ENCODE data around the gene PADI1.

PADI1 gene

DNA sequence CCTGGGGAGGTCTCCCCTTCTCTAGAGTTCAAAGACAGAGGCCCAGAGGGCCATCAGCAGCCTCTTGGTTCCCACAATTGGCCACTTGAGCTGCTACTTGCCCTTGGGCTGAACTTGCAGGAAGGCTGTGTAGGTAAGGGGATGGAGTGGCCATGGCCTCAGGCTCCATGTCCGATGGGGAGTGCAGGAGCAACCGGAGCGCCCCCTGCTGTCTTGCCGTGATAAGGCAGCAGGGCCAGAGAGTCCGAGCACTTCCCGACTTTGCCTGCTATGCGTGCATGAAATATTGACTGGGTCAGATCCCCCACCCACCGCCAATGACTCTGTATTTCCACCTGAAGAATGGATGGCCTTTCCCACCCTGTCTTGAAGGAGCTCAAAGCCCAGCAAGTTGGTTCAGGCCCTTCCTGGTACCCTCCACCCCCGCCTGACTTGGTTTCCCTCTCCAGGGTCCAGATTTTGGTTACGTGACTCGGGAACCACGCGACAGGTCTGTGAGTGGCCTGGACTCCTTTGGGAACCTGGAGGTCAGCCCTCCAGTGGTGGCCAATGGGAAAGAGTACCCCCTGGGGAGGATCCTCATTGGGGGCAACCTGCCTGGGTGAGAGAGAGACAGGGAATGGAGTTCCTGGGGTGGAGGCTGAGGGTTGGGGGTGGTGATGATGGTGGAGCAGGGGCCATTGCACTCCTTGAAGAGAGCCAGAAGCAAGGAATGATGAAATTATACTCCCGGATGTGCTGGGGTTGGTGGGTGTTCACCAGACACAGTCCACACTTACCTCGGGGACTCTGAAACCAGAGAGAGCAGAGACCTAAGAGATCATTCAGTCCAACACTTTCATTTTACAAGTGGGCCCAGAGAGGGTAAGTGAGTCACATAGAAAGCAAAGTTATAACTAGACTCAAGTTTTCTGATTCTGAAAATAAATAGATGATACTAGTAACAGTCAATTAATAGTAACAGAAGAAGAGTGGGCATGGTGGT is 69.5 kb downstream of the PADI1 start:
- no peak for DNase-seq

DNA sequence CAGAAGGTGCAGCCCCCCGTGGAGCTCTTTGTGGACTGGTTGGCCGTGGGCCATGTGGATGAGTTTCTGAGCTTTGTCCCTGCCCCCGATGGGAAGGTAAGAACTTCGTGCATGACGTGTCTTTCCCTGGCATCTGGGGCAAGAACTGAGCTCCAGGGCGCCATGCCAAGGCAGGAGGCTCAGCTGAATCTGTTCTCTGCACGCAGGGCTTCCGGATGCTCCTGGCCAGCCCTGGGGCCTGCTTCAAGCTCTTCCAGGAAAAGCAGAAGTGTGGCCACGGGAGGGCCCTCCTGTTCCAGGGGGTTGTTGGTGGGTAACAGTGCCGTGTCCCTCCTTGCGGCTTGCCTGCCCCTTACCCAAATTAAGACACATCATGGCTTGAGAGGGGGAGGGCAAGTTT is 71.6 kb downstream of the PADI1 start:
- no peak for DNase-seq

DNA sequence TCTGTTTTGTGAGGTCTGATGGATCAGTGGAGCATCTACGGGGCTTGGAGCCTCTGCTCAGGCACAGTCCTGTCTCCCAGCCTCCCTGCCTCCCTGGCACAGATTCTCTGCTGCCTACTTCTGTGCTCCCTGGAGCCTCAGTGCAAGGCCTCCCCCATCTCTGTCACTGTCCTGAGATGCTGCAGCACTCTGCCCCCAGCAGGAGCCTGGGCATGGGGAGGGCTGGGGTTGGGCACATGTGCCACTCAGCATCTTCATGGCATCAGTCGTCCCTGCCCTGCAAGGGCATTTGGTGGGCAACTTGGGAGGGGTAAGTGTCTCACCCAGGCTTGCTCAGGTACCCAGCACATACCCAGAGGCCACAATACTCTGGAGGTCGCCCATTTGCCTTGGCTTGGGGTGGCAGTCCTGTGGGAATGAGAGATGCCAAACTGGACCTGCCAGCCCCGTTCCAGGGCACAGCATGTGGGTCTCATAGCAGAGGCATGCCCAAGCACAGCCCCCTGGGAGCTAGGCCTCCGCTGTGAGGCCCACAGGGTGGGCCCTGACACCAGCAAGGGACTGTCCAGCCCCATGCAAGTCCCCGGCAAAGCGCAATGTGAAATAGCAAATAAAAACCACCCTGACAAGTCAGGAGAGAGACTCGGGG is 72.7 kb downstream of the PADI1 start:
- DNase-seq, result no peak

DNA sequence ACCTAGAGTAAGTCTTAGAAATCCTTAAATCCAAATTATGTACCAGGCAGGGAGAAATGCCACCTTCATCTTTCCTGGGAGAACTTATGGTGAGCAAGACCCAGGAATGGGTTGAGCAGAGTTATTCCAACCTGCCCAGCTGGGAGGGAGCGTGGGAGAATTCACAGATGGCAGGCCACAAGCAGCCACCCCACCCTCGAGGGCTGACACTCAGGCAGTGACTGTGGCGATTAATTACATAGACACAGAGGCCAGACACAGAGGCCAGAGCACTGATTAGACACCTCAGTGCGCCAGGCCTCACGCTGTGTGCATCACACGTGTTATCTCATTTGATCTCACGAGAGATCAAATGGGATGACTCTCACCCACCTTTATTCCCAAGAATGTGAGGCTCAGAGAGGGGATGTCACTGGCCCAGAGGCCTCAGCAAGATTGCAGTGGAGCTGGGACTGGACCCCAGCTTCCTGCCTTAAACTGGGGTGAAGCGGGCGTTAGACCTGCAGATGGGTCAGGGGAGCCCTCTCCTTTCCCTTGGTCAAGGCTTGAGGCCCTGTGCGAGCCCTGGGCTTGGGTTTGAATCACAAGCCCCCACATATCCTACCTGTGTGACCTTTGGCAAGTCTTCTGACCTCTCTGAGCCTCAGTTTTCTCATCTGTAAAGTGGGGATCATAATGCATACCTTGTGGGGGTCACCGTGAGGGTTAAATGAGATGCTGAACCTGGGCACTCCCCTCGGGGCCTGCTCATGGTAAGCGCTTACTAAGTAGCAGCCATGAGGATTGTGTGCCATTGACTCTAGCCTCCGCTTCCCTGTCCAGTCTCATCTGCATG is 74.3 kb downstream of the PADI1 start:
- DNase-seq, result no peak

DNA sequence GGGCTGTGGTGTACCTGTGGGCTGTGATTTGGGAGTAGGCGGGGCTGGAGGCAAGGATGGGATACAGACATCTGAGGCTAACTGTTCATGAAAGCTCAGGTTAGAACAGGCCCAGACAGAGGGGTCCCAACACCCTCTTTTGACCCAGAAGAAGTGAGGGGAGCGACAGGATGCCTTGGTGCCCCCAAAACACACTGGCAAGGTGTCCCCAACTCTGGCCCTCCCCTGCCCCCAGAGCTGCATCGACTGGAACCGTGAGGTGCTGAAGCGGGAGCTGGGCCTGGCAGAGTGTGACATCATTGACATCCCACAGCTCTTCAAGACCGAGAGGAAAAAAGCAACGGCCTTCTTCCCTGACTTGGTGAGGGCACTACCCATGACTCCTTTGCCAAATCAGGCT is 75.5 kb downstream of the PADI1 start:
- DNase-seq, result no peak

DNA sequence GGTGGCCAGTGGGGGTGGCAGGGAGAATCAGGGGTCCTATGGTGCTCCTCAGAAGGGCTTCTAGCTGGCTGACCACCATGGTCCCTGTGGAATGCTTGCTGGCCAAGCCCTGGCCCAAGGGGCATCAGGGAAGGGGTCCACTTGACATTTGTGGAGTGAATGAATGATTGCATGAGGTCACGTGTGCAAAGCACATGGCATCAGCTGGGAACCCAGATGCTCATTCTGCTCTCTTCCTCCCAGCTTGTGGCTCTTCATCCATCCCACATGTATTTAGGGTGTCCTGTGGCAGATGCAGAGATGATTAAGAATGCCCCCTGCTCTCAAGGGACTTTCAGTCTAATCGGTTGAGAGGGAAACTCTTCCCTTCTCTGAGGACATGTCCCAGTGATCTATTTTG is 76.0 kb downstream of the PADI1 start:
- no peak for DNase-seq

DNA sequence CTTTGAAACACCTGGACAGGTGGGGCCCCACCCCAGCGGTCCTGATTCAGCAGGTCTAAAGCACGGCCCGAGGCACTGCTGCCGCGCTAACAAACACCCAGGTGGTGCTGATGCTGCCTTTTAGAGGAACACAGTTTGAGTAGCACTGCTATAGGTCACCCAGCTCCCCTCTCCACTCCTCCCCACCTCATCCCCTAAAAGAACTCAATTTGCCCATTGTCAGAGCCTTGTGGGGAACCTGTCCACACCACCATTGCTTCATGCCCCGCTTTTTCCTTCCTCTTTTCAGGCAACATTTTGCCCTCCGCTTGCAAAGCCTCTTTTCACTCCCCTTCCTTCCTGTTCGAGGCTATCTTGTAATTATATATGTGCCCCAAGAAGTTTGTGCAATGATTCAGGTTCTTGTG is 76.8 kb downstream of the PADI1 start:
- DNase-seq, result no peak

DNA sequence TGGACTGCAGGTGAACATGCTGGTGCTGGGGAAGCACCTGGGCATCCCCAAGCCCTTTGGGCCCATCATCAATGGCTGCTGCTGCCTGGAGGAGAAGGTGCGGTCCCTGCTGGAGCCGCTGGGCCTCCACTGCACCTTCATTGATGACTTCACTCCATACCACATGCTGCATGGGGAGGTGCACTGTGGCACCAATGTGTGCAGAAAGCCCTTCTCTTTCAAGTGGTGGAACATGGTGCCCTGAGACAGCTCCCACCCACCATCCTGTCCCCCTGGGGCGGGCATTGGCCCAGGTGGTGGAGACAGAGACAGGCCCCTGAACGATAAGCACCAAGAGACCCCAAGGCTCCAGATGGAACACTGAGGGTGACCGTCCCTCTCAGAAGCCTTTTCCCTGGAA is 77.9 kb downstream of the PADI1 start:
- no peak for DNase-seq

DNA sequence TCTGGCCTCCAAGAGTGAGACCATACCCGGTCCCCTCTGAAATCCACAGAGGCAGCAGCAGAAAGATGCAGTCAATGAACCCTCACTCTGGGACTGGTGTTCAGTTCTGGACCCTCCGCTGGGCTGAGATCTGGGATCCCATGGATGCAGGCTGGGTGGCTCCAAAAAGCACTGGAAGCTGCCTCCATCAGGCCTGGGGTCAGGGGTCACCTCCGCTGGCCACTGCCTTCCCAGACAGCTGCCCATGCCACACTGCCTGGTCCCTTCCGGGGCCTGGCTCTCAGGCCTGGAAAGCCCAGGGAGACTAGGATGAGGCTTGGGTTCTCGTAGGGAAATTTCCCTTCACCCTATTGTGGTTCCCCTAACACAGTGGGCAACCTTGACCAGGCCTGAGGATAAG is 81.7 kb downstream of the PADI1 start:
- no peak for DNase-seq

DNA sequence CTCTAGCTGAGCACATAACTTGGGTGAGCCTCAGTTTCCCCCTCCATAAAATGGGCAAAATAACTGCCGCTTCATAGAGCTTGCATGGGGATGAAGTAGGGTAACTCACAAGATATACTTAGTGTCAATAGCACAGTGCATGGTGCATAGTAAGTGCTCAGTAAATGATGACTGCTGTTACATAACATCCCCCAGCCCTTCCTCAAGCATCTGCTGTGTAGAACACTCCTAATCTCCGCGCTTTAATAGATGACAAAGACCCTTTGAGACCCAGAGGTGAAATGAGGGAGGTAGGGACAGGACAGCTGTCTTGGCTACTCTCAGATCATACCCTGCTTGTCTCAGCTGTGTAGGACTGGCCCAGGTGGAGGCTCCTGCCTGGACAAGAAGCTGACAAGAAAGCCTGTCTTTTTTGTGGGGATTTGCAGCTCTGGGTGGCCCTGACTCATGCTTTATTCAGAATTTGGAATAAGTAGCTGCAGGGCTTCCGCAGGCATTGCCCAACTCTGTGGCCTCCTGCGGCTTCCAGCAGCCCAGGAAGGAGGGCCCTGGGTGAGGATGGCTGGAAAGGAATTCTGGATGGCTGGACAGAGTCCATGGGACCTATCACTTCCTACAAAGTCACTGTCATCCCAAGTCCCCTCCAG is 82.3 kb downstream of the PADI1 start:
- DNase-seq, result no peak

DNA sequence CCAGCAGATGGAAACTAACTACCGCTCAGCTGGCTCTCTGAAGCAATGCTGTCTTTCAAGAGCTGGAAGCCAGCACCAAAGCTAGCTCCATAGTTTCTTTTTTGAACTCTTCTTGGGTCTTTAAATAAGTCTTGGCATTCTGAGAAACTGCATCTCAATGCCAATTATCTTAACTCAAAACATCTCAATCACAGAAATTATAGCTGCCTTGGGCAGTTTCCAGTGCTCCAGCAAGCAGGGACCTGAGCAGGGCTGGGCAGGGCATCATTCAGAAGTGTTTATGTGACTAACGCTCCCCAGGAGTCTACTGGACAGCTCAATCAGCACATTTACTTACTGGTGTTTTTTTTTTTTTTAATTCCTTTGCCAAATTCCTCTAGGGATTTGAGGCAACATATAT is 84.8 kb downstream of the PADI1 start:
- no peak for DNase-seq

DNA sequence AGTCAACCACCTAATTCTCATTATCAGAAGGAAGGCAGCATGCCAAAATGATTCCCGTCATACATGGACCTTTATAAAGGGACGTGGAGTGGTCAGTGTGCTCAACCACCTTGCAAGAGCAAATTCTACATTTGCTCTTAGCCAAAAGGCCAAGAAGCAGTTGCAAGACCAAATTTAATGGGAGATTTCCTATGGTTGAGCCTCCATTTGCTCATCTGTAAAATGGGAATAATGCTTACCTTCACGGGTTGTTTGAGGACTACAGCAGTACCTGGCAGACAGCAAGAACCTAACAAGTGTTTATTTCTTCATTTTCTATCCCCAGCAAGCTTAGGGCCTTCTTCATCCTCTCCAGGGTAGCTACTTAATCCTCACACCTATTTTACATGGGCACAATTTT is 85.6 kb downstream of the PADI1 start:
- no peak for DNase-seq

DNA sequence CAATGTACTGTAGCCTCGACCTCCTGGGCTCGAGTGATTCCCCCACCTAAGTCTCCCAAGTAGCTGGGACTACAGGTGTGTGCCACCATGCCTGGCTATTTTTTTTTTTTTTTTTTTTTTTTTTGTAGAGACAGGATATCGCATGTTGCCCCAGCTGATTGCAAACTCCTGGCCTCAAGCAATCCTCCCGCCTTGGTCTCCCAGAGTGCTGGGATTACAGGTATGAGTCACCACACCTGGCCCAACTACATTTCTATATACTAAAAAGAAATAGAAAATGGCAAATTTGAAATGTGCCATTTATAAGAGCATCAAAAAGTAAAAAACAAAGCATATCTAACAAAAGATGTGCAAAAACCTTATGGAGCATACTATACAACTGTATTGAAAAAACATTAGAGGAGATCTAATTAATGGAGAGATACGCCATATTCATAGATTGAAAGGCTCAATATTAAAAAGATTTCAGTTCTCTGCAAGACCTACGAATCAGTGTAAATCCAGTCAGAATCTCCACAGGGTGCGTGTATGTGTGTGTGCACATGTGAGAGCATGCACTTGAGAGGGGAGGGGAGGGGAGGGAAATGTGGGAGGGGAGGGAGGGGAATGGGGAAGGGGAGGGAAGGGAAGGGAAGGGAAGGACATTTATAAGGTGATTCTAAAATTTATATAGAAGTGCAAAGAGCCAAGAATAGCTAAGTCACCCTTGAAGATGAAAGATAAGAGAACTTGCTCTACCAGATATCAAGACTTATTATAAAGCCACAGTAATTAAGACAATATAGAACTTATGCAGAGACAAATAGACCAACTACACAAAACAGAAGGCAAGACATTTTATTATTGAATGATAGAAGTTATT is 87.6 kb downstream of the PADI1 start:
- DNase-seq, result no peak

DNA sequence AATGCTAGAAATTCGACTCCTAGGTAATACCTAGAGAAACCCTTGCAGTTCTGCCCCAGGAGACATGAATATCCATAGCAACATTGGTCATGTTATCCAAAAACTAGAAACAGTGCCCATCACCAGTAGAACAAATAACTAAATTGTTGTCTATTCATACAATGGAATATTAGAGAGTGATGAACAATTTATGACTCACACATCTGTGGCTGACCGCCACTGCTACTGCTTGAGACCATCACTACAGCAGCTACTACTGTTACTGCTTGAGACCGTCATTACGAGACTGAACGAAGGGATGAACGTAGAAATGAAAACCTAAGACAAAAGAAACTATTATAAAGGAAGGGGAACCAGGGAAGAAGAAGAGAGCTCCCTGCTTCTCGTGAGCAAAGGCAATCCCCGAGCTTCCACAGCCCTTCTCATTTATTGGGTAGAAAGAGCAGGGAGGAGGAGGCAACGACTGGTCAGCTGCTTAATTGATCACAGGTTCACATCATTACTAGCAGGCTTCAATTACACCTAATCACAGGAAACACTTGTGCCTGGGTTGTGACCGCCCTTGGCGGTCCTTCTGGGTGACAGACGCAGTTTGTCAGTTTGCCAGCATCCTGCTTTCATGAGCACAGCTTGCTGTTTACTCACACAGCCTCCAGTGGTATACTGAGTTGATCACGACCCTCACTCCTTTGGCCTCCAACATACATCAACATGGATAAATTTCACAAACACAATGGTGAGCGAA is 88.9 kb downstream of the PADI1 start:
- no peak for DNase-seq

DNA sequence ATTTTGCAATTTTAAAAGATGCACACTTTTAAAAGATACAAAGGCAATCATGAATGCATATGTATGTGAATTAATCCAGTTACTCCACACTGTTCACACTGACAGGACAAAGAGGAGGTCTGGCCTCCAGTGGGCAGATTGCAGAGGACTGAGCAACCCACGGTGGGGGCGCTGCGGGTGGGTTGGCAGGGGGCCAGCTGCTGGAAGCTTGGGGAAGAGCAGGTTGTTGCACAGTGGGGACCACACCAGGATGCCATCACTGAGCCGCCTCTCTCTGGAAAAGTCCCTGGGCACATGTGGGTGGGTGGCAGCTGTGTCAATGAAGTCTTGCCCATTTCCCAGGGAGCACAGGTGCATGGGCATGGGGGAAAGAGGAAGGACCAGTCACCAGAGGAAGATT is 90.4 kb downstream of the PADI1 start:
- no peak for DNase-seq
